CD4-positive, alpha-beta T cell treated with Interleukin-6 for 4 hours (primary cell): Measurements from ENCODE around the gene TTLL8.

Experiments used
- DNase-seq: peaks from one replicate; pipeline ENCODE4 v3.0.0-alpha.2; 2020; ENCODE audit warnings: mixed read lengths

TTLL8 gene

GRCh38 chr22:50016308-50016987 lies 41.6 kb downstream of the TTLL8 start:
- no peak for DNase-seq

- DNase-seq = no peak
Observed at GRCh38 chr22:50015451-50016307, 42.4 kb downstream of the TTLL8 start.

- peak; percentile 32 for DNase-seq
Observed at GRCh38 chr22:50014655-50015401, 43.3 kb downstream of the TTLL8 start.

GRCh38 chr22:50014053-50014501 lies 44.0 kb downstream of the TTLL8 start:
- no peak for DNase-seq

- no peak for DNase-seq
Observed at GRCh38 chr22:50012211-50013181, 45.6 kb downstream of the TTLL8 start, which contains the start of gene IL17REL. Gene IL17REL (minus strand): TSS chr22:50012765. CDS start chr22:50012646, 119 bp downstream.

- no peak for DNase-seq
Observed at GRCh38 chr22:50011447-50012210, 46.5 kb downstream of the TTLL8 start.

GRCh38 chr22:50010676-50011446 lies 47.2 kb downstream of the TTLL8 start:
- peak; percentile 51 for DNase-seq

GRCh38 chr22:50009765-50010675 lies 48.1 kb downstream of the TTLL8 start:
- no peak for DNase-seq

- DNase-seq = no peak
Observed at GRCh38 chr22:50009251-50009650, 48.8 kb downstream of the TTLL8 start.

GRCh38 chr22:50008151-50009040 lies 49.7 kb downstream of the TTLL8 start:
- DNase-seq = no peak

GRCh38 chr22:50007057-50007511 lies 51.0 kb downstream of the TTLL8 start:
- DNase-seq = no peak

GRCh38 chr22:50004918-50005317 lies 53.2 kb downstream of the TTLL8 start:
- DNase-seq = no peak

- DNase-seq = no peak
Observed at GRCh38 chr22:50002791-50003190, 55.3 kb downstream of the TTLL8 start.

- no peak for DNase-seq
Observed at GRCh38 chr22:50001388-50002231, 56.5 kb downstream of the TTLL8 start.

GRCh38 chr22:50000587-50001387 lies 57.3 kb downstream of the TTLL8 start:
- no peak for DNase-seq

GRCh38 chr22:49999946-50000586 lies 58.0 kb downstream of the TTLL8 start:
- no peak for DNase-seq
